Frontal cortex (tissue), 4 donors: ENCODE measurements around the gene ADAMTS1. TPM values are rescaled to one million over a fixed set of nuclear protein-coding genes. Genes with fewer than 3 reads are reported as not detected.

Source experiments
- DNase-seq, 2 donors: peaks; one replicate each; pipeline ENCODE4 v3.0.0; 2012; ENCODE audit warnings: low spot score in 2 of 2
- FAIRE-seq: peaks from 2 replicates; lab custom pipeline; 2012; peaks lifted over from hg19 to GRCh38; lab: Jason Lieb, UNC
- total RNA-seq: library from RNA; depleted of rRNA; stranded (reverse); fragments of >200 nt; gene quantifications from one replicate; pipeline ENCODE4 v1.2.3, GENCODE V29; 2014
- donor health status: control.
- donor health status: control.
- donor health status: control.

The ADAMTS1 gene
- total RNA-seq, 1 donor from 2014 or later: 2.0 TPM

GRCh38 chr21:26795412-26795805 is 49.8 kb downstream of the ADAMTS1 start:
- FAIRE-seq (no peak), DNase-seq (no peak)

GRCh38 chr21:26794597-26795411 is 50.4 kb downstream of the ADAMTS1 start:
- DNase-seq (no peak), FAIRE-seq (no peak)

- DNase-seq (no peak), FAIRE-seq (no peak)
Measured at GRCh38 chr21:26790296-26790695, 54.9 kb downstream of the ADAMTS1 start.

GRCh38 chr21:26788790-26789189 is 56.4 kb downstream of the ADAMTS1 start:
- FAIRE-seq: no peak
- DNase-seq: no peak

Other genes starting within 250 kb of the ADAMTS1 start
- 1.6 TPM for gene ADAMTS5, start 121.7 kb upstream of the ADAMTS1 start, total RNA-seq